ENCODE data around the gene PCDHGA1.
A peak's percentile ranks its signal among the peaks of the same experiment; 100 is the strongest.
"Not testable (repeated sequence)": the region's sequence is repeated elsewhere in the genome, so short reads cannot be mapped to it uniquely, and the experiment has no call there.

The PCDHGA1 gene

GRCh38 chr5:141359790-141360426, 29.6 kb downstream of the PCDHGA1 start, which contains the start of gene PCDHGB2:
Gene PCDHGB2, plus strand, starts transcription at chr5:141359994. Its CDS starts 142 bp downstream, at chr5:141360136.
- Mint-ChIP-seq H3K27me3 (ENCODE audit: low read depth) (peaks cover 40% of the 10 kb centered on the region), H3K36me3 (ENCODE audit: low read depth) (peaks cover 7% of the 10 kb centered on the region), H3K27ac (peak within 1 kb of the TSS; percentile 68), H3K4me1 (ENCODE audit: low read depth) (peaks cover 2% of the 10 kb centered on the region), H3K9me3 (peaks cover 36% of the 10 kb centered on the region), H3K4me3 (peak within 1 kb of the TSS; percentile 89)
- no peak for DNase-seq (ENCODE audit: low spot score)

DNA sequence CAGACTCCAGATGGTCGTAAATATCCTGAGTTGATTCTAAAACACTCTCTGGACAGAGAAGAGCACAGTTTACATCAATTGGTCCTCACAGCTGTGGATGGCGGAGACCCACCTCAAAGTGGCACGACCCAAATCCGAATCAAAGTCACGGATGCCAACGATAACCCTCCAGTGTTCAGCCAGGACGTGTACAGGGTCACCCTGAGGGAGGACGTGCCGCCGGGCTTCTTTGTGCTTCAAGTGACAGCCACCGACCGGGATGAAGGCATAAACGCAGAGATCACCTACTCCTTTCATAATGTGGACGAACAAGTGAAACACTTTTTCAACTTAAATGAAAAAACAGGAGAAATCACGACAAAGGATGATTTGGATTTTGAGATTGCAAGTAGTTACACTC, 30.4 kb downstream of the PCDHGA1 start:
- peaks cover 44% of the 10 kb centered on the region for H3K9me3 Mint-ChIP-seq
- H3K36me3 Mint-ChIP-seq (ENCODE audit: low read depth) = peaks cover 7% of the 10 kb centered on the region
- no peak overlapping the region for H3K27ac Mint-ChIP-seq
- peaks cover 2% of the 10 kb centered on the region for H3K4me1 Mint-ChIP-seq (ENCODE audit: low read depth)
- no peak for DNase-seq (ENCODE audit: low spot score)
- no peak overlapping the region for H3K4me3 Mint-ChIP-seq
- peaks cover 48% of the 10 kb centered on the region for H3K27me3 Mint-ChIP-seq (ENCODE audit: low read depth)

DNA sequence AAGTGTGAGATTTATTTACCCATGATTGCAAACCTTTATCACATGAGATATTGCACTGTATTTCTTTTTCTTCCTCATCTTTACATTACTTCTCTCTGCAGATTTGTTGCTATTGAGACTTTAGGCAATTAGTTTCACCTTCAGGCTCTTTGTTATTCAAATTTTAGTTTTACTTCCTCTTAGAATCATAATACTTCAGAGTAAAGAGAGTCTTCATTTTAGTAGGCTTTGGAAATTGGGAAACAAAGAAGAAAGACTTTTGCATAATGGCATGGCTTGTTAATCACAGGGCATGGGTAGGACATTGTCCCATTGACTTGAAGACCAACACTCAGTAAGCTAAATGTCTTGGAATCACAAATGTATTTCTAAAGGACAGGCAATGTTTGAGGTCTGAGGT, 32.4 kb downstream of the PCDHGA1 start:
- Mint-ChIP-seq H3K27me3 (ENCODE audit: low read depth) (peaks cover 51% of the 10 kb centered on the region), H3K27ac (no peak overlapping the region), H3K4me1 (ENCODE audit: low read depth) (peaks cover 2% of the 10 kb centered on the region), H3K36me3 (ENCODE audit: low read depth) (peaks cover 7% of the 10 kb centered on the region), H3K9me3 (peaks cover 42% of the 10 kb centered on the region), H3K4me3 (no peak overlapping the region)
- no peak for DNase-seq (ENCODE audit: low spot score)

GRCh38 chr5:141363952-141364660, 33.8 kb downstream of the PCDHGA1 start, which contains the start of gene PCDHGA5:
Gene PCDHGA5, plus strand, starts transcription at chr5:141364162. Its CDS starts 169 bp downstream, at chr5:141364331.
- peaks cover 7% of the 10 kb centered on the region for H3K36me3 Mint-ChIP-seq (ENCODE audit: low read depth)
- no peak within 1 kb of the TSS for H3K27ac Mint-ChIP-seq
- peaks cover 42% of the 10 kb centered on the region for H3K9me3 Mint-ChIP-seq
- H3K4me1 Mint-ChIP-seq (ENCODE audit: low read depth) = peaks cover 2% of the 10 kb centered on the region
- no peak within 1 kb of the TSS for H3K4me3 Mint-ChIP-seq
- DNase-seq (ENCODE audit: low spot score) = no peak
- peaks cover 53% of the 10 kb centered on the region for H3K27me3 Mint-ChIP-seq (ENCODE audit: low read depth)

DNA sequence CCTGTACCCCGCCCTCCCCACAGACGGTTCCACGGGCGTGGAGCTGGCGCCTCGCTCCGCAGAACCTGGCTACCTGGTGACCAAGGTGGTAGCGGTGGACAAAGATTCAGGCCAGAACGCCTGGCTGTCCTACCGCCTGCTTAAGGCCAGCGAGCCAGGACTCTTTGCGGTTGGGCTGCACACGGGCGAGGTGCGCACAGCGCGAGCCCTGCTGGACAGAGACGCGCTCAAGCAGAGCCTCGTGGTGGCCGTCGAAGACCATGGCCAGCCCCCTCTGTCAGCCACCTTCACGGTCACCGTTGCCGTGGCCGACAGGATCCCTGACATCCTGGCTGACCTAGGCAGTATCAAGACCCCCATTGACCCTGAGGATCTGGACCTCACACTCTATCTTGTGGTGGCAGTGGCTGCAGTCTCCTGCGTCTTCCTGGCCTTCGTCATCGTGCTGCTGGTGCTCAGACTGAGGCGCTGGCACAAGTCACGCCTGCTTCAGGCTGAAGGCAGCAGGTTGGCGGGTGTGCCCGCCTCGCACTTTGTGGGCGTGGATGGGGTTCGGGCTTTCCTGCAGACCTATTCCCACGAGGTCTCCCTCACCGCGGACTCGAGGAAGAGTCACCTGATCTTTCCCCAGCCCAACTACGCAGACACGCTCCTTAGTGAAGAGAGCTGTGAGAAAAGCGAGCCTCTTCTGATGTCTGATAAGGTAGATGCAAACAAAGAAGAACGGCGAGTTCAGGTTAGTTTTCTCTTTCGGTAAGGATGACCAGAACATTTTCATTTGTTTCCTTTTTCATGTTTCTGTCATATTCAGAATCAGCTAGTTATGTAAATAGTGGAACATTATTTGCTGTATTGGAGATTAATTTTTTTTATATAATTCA, 35.9 kb downstream of the PCDHGA1 start:
- no peak overlapping the region for H3K27ac Mint-ChIP-seq
- H3K4me1 Mint-ChIP-seq (ENCODE audit: low read depth) = peaks cover 2% of the 10 kb centered on the region
- peaks cover 5% of the 10 kb centered on the region for H3K36me3 Mint-ChIP-seq (ENCODE audit: low read depth)
- no peak for DNase-seq (ENCODE audit: low spot score)
- no peak overlapping the region for H3K4me3 Mint-ChIP-seq
- peaks cover 50% of the 10 kb centered on the region for H3K27me3 Mint-ChIP-seq (ENCODE audit: low read depth)
- H3K9me3 Mint-ChIP-seq = peaks cover 31% of the 10 kb centered on the region

- peaks cover 1% of the 10 kb centered on the region for H3K36me3 Mint-ChIP-seq (ENCODE audit: low read depth)
- no peak within 1 kb of the TSS for H3K27ac Mint-ChIP-seq
- peaks cover 2% of the 10 kb centered on the region for H3K4me1 Mint-ChIP-seq (ENCODE audit: low read depth)
- peaks cover 34% of the 10 kb centered on the region for H3K9me3 Mint-ChIP-seq
- peak within 1 kb of the TSS; percentile 83 for H3K4me3 Mint-ChIP-seq
- peaks cover 25% of the 10 kb centered on the region for H3K27me3 Mint-ChIP-seq (ENCODE audit: low read depth)
- DNase-seq (ENCODE audit: low spot score) = no peak
Measured at GRCh38 chr5:141369994-141370848, 39.9 kb downstream of the PCDHGA1 start, which contains the start of gene PCDHGB3. Gene PCDHGB3, plus strand, starts transcription at chr5:141370242. Its CDS starts 153 bp downstream, at chr5:141370395.

DNA sequence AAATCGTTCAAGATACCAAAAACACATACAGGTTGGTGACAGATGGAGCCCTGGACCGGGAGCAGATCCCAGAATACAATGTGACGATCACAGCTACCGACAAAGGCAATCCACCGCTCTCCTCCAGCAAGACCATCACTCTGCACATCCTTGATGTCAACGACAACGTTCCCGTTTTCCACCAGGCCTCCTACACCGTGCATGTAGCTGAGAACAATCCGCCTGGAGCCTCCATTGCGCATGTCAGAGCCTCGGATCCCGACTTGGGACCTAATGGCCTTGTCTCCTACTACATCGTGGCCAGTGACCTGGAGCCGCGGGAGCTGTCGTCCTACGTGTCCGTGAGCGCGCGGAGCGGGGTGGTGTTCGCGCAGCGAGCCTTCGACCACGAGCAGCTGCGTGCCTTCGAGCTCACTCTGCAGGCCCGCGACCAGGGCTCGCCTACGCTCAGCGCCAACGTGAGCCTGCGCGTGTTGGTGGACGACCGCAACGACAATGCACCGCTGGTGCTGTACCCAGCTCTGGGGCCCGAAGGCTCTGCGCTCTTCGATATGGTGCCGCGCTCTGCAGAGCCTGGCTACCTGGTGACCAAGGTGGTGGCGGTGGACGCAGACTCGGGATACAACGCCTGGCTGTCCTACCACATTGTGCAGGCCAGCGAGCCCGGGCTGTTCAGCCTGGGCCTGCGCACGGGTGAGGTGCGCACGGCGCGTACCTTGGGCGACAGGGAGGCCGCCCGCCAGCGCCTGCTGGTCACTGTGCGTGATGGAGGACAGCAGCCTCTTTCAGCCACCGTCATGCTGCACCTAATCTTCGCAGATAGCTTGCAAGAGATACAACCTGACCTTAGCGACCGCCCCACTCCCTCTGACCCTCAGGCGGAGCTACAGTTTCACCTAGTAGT, 41.5 kb downstream of the PCDHGA1 start:
- H3K4me3 Mint-ChIP-seq = no peak overlapping the region
- H3K9me3 Mint-ChIP-seq = peaks cover 34% of the 10 kb centered on the region
- H3K27me3 Mint-ChIP-seq (ENCODE audit: low read depth) = peaks cover 14% of the 10 kb centered on the region
- H3K4me1 Mint-ChIP-seq (ENCODE audit: low read depth) = peaks cover 2% of the 10 kb centered on the region
- DNase-seq (ENCODE audit: low spot score) = no peak
- H3K36me3 Mint-ChIP-seq (ENCODE audit: low read depth) = peaks cover 1% of the 10 kb centered on the region
- no peak overlapping the region for H3K27ac Mint-ChIP-seq

DNA sequence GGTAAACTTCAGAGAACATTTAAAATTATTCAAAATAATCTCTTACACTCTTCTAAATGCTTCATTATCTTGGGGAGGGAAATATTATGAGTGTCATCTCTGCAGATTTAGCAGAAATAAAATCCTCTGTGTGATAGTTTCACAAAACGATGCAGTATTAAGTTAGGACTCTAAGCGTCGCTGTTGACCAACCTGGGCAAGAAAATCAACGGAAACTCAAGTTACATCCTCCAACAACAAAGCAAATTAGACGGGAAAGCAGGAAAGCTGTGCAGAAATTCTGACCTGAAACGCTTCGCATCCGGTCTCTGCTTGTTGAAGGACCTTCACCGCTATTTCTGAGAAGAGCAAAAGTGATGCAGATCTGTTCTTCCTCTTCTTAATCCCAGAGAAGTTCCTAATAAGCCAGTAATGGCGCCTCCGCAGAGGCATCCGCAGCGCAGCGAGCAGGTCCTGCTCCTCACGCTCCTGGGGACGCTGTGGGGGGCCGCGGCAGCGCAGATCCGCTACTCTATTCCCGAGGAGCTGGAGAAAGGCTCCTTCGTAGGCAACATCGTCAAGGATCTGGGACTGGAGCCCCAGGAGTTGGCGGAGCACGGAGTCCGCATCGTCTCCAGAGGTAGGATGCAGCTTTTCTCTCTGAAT, 43.5 kb downstream of the PCDHGA1 start, which contains the start of gene PCDHGA6:
Gene PCDHGA6, plus strand, starts transcription at position 219 of the 645 bp plus-strand sequence. Its CDS starts 193 bp downstream, at position 412.
- no peak within 1 kb of the TSS for H3K4me3 Mint-ChIP-seq
- peaks cover 1% of the 10 kb centered on the region for H3K36me3 Mint-ChIP-seq (ENCODE audit: low read depth)
- H3K4me1 Mint-ChIP-seq (ENCODE audit: low read depth) = peaks cover 2% of the 10 kb centered on the region

DNA sequence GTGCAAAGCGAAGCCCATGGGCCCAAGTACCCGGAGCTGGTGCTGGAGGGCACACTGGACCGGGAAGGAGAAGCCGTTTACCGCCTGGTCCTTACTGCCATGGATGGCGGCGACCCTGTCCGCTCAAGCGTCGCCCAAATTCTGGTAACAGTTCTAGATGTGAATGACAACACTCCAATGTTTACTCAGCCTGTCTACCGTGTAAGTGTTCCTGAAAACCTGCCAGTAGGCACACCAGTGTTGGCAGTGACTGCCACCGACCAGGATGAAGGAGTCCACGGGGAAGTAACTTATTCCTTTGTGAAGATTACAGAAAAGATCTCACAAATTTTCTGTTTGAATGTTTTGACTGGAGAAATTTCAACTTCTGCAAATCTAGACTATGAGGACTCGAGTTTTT, 44.3 kb downstream of the PCDHGA1 start:
- DNase-seq (ENCODE audit: low spot score) = no peak
- peaks cover 1% of the 10 kb centered on the region for H3K36me3 Mint-ChIP-seq (ENCODE audit: low read depth)
- H3K4me3 Mint-ChIP-seq = no peak overlapping the region
- H3K27me3 Mint-ChIP-seq (ENCODE audit: low read depth) = peaks cover 12% of the 10 kb centered on the region
- peaks cover 34% of the 10 kb centered on the region for H3K9me3 Mint-ChIP-seq
- peaks cover 2% of the 10 kb centered on the region for H3K4me1 Mint-ChIP-seq (ENCODE audit: low read depth)
- H3K27ac Mint-ChIP-seq = no peak overlapping the region

More for the DNA sequence above, 43.5 kb downstream of the PCDHGA1 start, which contains the start of gene PCDHGA6:
- Mint-ChIP-seq H3K27ac (no peak within 1 kb of the TSS), H3K9me3 (peaks cover 34% of the 10 kb centered on the region), H3K27me3 (ENCODE audit: low read depth) (peaks cover 12% of the 10 kb centered on the region)
- no peak for DNase-seq (ENCODE audit: low spot score)

DNA sequence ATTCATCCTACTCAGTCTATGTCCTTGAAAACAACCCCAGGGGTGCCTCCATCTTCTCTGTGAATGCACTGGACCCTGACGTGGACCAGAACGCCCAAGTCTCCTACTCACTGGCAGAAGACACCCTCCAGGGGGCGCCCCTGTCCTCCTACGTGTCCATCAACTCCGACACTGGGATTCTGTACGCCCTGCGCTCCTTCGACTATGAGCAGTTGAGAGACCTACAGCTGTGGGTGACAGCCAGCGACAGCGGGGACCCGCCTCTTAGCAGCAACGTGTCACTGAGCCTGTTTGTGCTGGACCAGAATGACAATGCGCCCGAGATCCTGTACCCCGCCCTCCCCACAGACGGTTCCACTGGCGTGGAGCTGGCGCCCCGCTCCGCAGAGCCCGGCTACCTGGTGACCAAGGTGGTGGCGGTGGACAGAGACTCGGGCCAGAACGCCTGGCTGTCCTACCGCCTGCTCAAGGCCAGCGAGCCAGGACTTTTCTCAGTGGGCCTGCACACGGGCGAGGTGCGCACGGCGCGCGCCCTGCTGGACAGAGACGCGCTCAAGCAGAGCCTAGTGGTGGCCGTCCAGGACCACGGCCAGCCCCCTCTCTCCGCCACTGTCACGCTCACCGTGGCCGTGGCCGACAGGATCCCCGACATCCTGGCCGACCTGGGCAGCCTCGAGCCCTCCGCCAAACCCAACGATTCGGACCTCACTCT, 45.3 kb downstream of the PCDHGA1 start:
- H3K9me3 Mint-ChIP-seq = peaks cover 34% of the 10 kb centered on the region
- not testable (repeated sequence) for H3K27me3 Mint-ChIP-seq (ENCODE audit: low read depth); H3K4me3 Mint-ChIP-seq; DNase-seq (ENCODE audit: low spot score); H3K4me1 Mint-ChIP-seq (ENCODE audit: low read depth); H3K36me3 Mint-ChIP-seq (ENCODE audit: low read depth); H3K27ac Mint-ChIP-seq

DNA sequence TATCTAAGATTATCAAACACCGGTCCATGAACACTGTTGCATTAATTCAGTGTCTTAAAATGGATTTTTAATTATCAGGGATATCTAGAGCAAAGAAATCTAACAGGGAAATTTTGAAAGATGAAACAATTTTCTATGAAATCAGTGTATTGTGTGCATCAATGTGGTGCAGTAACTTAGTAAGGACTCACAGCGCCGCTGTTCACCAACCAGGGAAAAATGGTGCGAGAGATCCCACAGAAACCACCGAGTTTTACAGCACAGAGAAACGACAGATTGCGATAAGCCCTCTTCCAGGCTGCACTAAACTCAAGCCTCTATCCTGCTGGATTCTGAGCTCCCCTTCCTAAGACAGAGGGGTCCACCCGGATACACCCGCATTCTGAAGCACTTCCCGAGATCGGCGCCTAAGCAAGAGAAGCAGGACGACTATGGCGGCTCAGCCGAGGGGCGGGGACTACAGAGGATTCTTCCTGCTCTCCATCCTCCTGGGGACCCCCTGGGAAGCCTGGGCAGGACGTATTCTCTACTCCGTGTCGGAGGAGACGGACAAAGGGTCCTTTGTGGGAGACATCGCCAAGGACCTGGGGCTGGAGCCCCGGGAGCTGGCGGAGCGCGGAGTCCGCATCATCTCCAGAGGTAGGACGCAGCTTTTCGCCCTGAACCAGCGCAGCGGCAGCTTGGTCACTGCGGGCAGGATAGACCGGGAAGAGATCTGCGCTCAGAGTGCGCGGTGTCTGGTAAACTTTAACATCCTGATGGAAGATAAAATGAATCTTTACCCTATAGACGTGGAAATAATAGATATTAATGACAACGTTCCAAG, 52.4 kb downstream of the PCDHGA1 start, which contains the start of gene PCDHGA7:
Gene PCDHGA7, plus strand, starts transcription at position 274 of the 826 bp plus-strand sequence. Its CDS starts 158 bp downstream, at position 432.
- H3K27ac Mint-ChIP-seq = no peak within 1 kb of the TSS
- no peak for DNase-seq (ENCODE audit: low spot score)
- H3K4me1 Mint-ChIP-seq (ENCODE audit: low read depth) = no peaks in the 10 kb centered on the region
- H3K9me3 Mint-ChIP-seq = peaks cover 18% of the 10 kb centered on the region
- H3K27me3 Mint-ChIP-seq (ENCODE audit: low read depth) = peaks cover 26% of the 10 kb centered on the region
- no peaks in the 10 kb centered on the region for H3K36me3 Mint-ChIP-seq (ENCODE audit: low read depth)
- H3K4me3 Mint-ChIP-seq = peak within 1 kb of the TSS; percentile 79
